Measurements from ENCODE around the gene AHI1.
"Not testable (repeated sequence)": the region's sequence is repeated elsewhere in the genome, so short reads cannot be mapped to it uniquely, and the experiment has no call there.

- TF ChIP-seq CTCF (optimal IDR thresholded peaks at IDR 0.05 in 1 of 3, IDR thresholded peaks at IDR 0.05 in 1 of 3, conservative IDR thresholded peaks at IDR 0.05 in 1 of 3; ENCODE audit: extremely low read depth in 1 of 3, insufficient read depth in 2 of 3, low read length in 3 of 3); EZH2 (IDR thresholded peaks at IDR 0.05; ENCODE audit: low read length): not testable (repeated sequence)
These were observed 13.6 kb downstream of the AHI1 start for GRCh38 chr6:135483903-135484302.

Data from keratinocyte (primary cell).